HepG2 (cell line): Measurements from ENCODE around the gene SYCE1L. TPM values are rescaled to one million over a fixed set of nuclear protein-coding genes. Genes with fewer than 3 reads are reported as not detected.

ENCODE experiments used
- BCL6 ChIP-seq: IDR thresholded peaks from 2 replicates; pipeline ENCODE4 v1.6.1; 2016; ENCODE audit warnings: missing genetic modification reagents, missing compliant biosample characterization
- GFI1 ChIP-seq: sonication (generic); formaldehyde crosslinking; IDR thresholded peaks from 2 replicates; pipeline ENCODE4 v1.5.0; 2020; ENCODE audit warnings: missing genetic modification reagents, mild to moderate bottlenecking, borderline replicate concordance
- HMGXB3 ChIP-seq: sonication (generic); formaldehyde crosslinking; IDR thresholded peaks from 2 replicates; pipeline ENCODE4 v1.4.0; 2020; ENCODE audit warnings: missing genetic modification reagents, borderline replicate concordance
- HNRNPH1 ChIP-seq: fragments of 200-400 bp; formaldehyde crosslinking; optimal IDR thresholded peaks from 2 replicates; pipeline ENCODE3; 2017; ENCODE audit warnings: mild to moderate bottlenecking, low read depth, low read length
- KLF6 ChIP-seq: IDR thresholded peaks from 2 replicates; pipeline ENCODE4 v1.8.0; 2016; ENCODE audit warnings: missing biosample characterization, missing genetic modification reagents
- KMT2B ChIP-seq: IDR thresholded peaks from 2 replicates; pipeline ENCODE4 v1.6.1; 2016; ENCODE audit warnings: missing genetic modification reagents, missing compliant biosample characterization
- NR0B2 ChIP-seq: sonication (generic); formaldehyde crosslinking; IDR thresholded peaks from 2 replicates; pipeline ENCODE4 v1.4.0; 2020; ENCODE audit warnings: mild to moderate bottlenecking, missing genetic modification reagents
- RFX1 ChIP-seq: fragments of 450-650 bp; IDR thresholded peaks from 2 replicates; pipeline ENCODE4 v1.6.1; 2017
- RFXANK ChIP-seq: IDR thresholded peaks from 2 replicates; pipeline ENCODE4 v1.6.1; 2016
- TFDP1 ChIP-seq: IDR thresholded peaks from 2 replicates; pipeline ENCODE4 v1.6.1; 2016; ENCODE audit warnings: missing compliant biosample characterization, missing genetic modification reagents, borderline replicate concordance
- TFDP2 ChIP-seq: sonication (generic); formaldehyde crosslinking; IDR thresholded peaks from 2 replicates; pipeline ENCODE4 v1.4.0; 2020; ENCODE audit warnings: missing genetic modification reagents
- ZBTB42 ChIP-seq: sonication (generic); formaldehyde crosslinking; IDR thresholded peaks from 2 replicates; pipeline ENCODE4 v1.5.0; 2020; ENCODE audit warnings: mild to moderate bottlenecking, missing genetic modification reagents
- ZNF350 ChIP-seq: sonication (generic); formaldehyde crosslinking; IDR thresholded peaks from 2 replicates; pipeline ENCODE4 v1.4.0; 2020; ENCODE audit warnings: mild to moderate bottlenecking, low read depth, missing genetic modification reagents, borderline replicate concordance
- ZNF549 ChIP-seq: sonication (generic); formaldehyde crosslinking; IDR thresholded peaks from 2 replicates; pipeline ENCODE4 v1.5.0; 2020; ENCODE audit warnings: missing genetic modification reagents
- ZNF646 ChIP-seq: sonication (generic); formaldehyde crosslinking; IDR thresholded peaks from 2 replicates; pipeline ENCODE4 v1.9.0; 2021; ENCODE audit warnings: mild to moderate bottlenecking, missing genetic modification reagents
- polyA plus RNA-seq, 8 experiments: library from polyadenylated mRNA; depleted of rRNA in 3 of 8; stranded (reverse) in 7 of 8; unstranded in 1 of 8; fragments of >200 nt; fragmentation: Illumina TruSeq in 4 of 8; extraction: Trizol in 4 of 8; gene quantifications; 2 replicates each; pipeline versions ENCODE4 v1.2.1 to v1.2.3, GENCODE V29; 2011 to 2016; ENCODE audit warnings: low read depth in 4 of 8, missing spikeins in 1 of 8, mixed read lengths in 1 of 8; ENCODE audit not compliant: insufficient read depth in 1 of 8
- total RNA-seq, 5 experiments: library from RNA; depleted of rRNA; stranded (reverse); fragments of >200 nt; fragmentation: Illumina TruSeq; extraction: Trizol; gene quantifications; 2 replicates each; pipeline ENCODE4 v1.2.3, GENCODE V29; 2016; ENCODE audit warnings: low read depth in 1 of 5

Gene SYCE1L
- total and polyA plus RNA-seq, 2 of the 13 experiments (the other 11 are each of a cell fraction or from before 2014, with no cell fraction given) = 0.22 TPM; not detected in 1

GRCh38 chr16:77190478-77191258 lies 8.5 kb upstream of the SYCE1L start, which contains the start of gene MON1B (continued):
- no peak for TF ChIP-seq ZNF646 (CRISPR knock-in tag)
- TF ChIP-seq RFX1 = no peak
- TF ChIP-seq KMT2B = peak; percentile 83
- TF ChIP-seq GFI1 (CRISPR knock-in tag) = no peak
- TF ChIP-seq ZBTB42 (CRISPR knock-in tag) = peak; percentile 80; the same call in 1 of the 2 replicates
- peak; percentile 82; the same call in 1 of the 2 replicates for TF ChIP-seq ZNF350 (CRISPR knock-in tag)
- TF ChIP-seq HNRNPH1 = no peak
- TF ChIP-seq KLF6 (CRISPR knock-in tag) = peak; percentile 22; the same call in 1 of the 2 replicates
- TF ChIP-seq BCL6 = peak; percentile 23
- TF ChIP-seq TFDP2 (CRISPR knock-in tag) = peak; percentile 72; the same call in 1 of the 2 replicates
- no peak for TF ChIP-seq ZNF549 (CRISPR knock-in tag)
- TF ChIP-seq NR0B2 (CRISPR knock-in tag) = no peak
- 0 out of 2 replicates have a peak, but pooled peaks have one; percentile 22 for TF ChIP-seq RFXANK
- peak; percentile 86 for TF ChIP-seq TFDP1
- TF ChIP-seq HMGXB3 (CRISPR knock-in tag) = peak; percentile 65; the same call in 1 of the 2 replicates
